Mammary epithelial cell (primary cell): ENCODE measurements around the gene ZGPAT.

Source experiments
- EZH2 ChIP-seq: IDR thresholded peaks from 2 replicates; pipeline ENCODE4 v1.6.1; 2012; ENCODE audit warnings: low read length, inconsistent platforms, borderline replicate concordance
- TF ChIP-seq, protein P1 (sequence below), 2 donors: IDR thresholded peaks in 1 of 2; conservative IDR thresholded peaks in 1 of 2; 2 replicates each; pipeline ENCODE4 v1.5.1; 2011 to 2012; ENCODE audit warnings: inconsistent platforms in 2 of 2, low read length in 2 of 2, mild to moderate bottlenecking in 2 of 2, control low read depth in 1 of 2, low read depth in 1 of 2; ENCODE audit not compliant: insufficient read depth in 1 of 2; ENCODE audit errors: extremely low read depth in 1 of 2

DNA sequence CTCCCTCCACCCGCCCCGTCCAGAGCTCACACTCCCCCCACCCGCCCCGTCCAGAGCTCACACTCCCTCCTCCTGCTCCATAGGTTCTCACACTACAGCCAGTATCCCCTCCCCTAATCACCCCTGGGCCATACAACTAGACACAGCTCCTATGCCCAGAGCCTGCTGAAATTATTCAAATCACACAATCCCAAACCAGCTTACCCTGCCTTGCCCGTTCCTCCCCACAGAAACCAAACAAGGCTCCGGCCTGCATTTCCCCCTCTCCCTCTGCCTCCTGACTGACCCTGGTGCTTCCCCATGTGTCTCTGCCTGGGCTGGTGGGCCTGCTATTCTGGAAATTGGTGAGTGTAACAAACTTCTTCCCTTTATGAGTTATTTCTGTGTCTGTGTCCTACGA, 50.3 kb downstream of the ZGPAT start:
- TF ChIP-seq, protein P1, sequence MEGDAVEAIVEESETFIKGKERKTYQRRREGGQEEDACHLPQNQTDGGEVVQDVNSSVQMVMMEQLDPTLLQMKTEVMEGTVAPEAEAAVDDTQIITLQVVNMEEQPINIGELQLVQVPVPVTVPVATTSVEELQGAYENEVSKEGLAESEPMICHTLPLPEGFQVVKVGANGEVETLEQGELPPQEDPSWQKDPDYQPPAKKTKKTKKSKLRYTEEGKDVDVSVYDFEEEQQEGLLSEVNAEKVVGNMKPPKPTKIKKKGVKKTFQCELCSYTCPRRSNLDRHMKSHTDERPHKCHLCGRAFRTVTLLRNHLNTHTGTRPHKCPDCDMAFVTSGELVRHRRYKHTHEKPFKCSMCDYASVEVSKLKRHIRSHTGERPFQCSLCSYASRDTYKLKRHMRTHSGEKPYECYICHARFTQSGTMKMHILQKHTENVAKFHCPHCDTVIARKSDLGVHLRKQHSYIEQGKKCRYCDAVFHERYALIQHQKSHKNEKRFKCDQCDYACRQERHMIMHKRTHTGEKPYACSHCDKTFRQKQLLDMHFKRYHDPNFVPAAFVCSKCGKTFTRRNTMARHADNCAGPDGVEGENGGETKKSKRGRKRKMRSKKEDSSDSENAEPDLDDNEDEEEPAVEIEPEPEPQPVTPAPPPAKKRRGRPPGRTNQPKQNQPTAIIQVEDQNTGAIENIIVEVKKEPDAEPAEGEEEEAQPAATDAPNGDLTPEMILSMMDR (conservative IDR thresholded peaks at IDR 0.05 in 1 of 2, IDR thresholded peaks at IDR 0.05 in 1 of 2; ENCODE audit: extremely low read depth in 1 of 2, insufficient read depth in 1 of 2, low read depth in 1 of 2, low read length in 2 of 2): no peak
- no peak for TF ChIP-seq EZH2
